ENCODE measurements around the gene SPPL3. TPM values are rescaled to one million over a fixed set of nuclear protein-coding genes. Genes with fewer than 3 reads are reported as not detected.

The SPPL3 gene
- total RNA-seq, 1 donor from 2014 or later: 22.3 TPM

DNA sequence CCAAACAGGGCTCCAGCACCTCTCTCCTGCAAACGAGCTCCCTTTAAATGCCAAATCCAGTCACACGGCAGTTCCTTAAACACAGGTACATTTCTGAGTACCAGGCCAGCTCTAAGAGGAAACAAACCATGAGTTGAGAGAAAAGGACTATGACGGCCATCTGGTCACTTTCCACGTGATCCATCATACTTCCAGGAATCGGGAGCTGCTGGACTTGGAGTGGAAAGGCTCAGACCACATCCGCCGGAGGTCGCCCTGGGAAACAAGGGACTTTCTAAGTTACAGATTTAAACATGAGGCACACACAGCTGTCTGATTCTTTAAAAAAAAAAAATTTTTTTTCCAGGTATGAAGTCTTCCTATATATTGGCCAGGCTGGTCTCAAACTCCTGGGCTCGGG, 139.3 kb downstream of the SPPL3 start:
- H3K4me3 ChIP-seq (ENCODE audit: low read depth, low read length): no peak overlapping the region
- H3K27me3 ChIP-seq (ENCODE audit: control insufficient read depth, insufficient read depth, low read length): no peaks in the 10 kb centered on the region
- TF ChIP-seq, protein P1, sequence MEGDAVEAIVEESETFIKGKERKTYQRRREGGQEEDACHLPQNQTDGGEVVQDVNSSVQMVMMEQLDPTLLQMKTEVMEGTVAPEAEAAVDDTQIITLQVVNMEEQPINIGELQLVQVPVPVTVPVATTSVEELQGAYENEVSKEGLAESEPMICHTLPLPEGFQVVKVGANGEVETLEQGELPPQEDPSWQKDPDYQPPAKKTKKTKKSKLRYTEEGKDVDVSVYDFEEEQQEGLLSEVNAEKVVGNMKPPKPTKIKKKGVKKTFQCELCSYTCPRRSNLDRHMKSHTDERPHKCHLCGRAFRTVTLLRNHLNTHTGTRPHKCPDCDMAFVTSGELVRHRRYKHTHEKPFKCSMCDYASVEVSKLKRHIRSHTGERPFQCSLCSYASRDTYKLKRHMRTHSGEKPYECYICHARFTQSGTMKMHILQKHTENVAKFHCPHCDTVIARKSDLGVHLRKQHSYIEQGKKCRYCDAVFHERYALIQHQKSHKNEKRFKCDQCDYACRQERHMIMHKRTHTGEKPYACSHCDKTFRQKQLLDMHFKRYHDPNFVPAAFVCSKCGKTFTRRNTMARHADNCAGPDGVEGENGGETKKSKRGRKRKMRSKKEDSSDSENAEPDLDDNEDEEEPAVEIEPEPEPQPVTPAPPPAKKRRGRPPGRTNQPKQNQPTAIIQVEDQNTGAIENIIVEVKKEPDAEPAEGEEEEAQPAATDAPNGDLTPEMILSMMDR (IDR thresholded peaks at IDR 0.05; ENCODE audit: insufficient read depth, low read length, poor library complexity, severe bottlenecking): no peak
- no peaks in the 10 kb centered on the region for H3K36me3 ChIP-seq (ENCODE audit: control insufficient read depth, insufficient read depth, low read length)
- DNase-seq (ENCODE audit: low read depth): no peak

DNA sequence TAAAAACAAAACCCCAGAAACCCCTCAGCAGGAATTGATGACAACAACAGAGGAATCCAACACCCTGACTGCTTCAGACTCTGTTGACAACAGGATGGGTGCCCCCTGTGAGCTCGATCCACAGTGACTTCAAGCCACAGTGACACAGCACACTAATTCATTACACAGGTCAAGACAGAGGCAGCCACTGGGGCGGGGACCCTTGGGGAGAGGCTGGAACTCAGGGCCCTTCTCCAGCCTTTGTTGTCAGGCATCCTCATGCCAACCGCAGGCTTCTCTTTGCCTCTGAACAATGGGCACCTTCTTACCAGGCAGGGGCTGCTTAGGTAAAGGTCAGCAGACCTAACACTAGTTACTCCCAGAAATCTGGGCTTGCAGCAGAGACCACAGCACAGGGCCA, 140.9 kb downstream of the SPPL3 start:
- H3K27me3 ChIP-seq (ENCODE audit: control insufficient read depth, insufficient read depth, low read length): no peaks in the 10 kb centered on the region
- no peak overlapping the region for H3K4me3 ChIP-seq (ENCODE audit: low read depth, low read length)
- H3K36me3 ChIP-seq (ENCODE audit: control insufficient read depth, insufficient read depth, low read length): no peaks in the 10 kb centered on the region
- DNase-seq (ENCODE audit: low read depth): no peak
- TF ChIP-seq, protein P1 (IDR thresholded peaks at IDR 0.05; ENCODE audit: insufficient read depth, low read length, poor library complexity, severe bottlenecking): no peak

DNA sequence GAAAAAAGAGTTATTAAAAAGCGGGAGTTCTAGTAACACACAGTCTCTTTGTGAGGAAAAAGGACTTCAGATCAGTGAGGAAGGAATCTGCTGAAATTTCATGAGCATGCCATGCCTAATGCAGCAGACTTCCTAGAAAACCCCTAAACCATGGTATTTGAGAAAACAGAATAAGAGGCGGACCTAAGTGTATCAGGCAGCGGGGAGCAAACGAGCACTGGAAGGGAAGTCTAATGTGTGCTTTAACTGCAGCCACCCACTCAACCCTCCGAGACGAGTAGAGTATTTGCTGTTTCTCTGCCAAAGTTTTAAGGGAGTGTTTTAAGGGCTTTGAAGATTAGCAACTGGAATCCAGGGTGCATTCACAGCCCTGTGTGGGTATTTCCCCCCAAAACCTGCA, 142.1 kb downstream of the SPPL3 start:
- no peak overlapping the region for H3K4me3 ChIP-seq (ENCODE audit: low read depth, low read length)
- H3K27me3 ChIP-seq (ENCODE audit: control insufficient read depth, insufficient read depth, low read length): no peaks in the 10 kb centered on the region
- TF ChIP-seq, protein P1 (IDR thresholded peaks at IDR 0.05; ENCODE audit: insufficient read depth, low read length, poor library complexity, severe bottlenecking): no peak
- no peak for DNase-seq (ENCODE audit: low read depth)
- H3K36me3 ChIP-seq (ENCODE audit: control insufficient read depth, insufficient read depth, low read length): no peaks in the 10 kb centered on the region

DNA sequence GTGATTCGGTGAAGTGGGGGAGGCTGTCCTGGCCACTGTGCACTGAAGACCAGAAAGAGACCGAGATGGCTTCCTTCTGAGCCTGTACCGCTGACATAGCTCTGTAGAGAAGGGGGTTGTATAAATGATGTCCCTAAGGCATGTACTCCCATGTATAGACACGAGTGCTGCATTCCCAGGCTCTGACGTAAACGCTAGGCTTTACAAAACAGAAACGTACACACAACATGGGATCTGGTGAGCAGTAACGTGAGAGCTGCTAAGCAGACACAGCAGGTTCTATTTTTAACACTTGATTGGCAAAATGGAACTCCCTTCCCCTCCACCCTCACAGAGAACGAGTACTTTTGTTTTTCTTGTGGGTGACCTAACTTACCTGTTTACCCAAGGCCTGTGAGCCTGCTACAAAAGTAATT, 142.6 kb downstream of the SPPL3 start:
- no peaks in the 10 kb centered on the region for H3K36me3 ChIP-seq (ENCODE audit: control insufficient read depth, insufficient read depth, low read length)
- H3K4me3 ChIP-seq (ENCODE audit: low read depth, low read length): no peak overlapping the region
- DNase-seq (ENCODE audit: low read depth): peak; percentile 60

DNA sequence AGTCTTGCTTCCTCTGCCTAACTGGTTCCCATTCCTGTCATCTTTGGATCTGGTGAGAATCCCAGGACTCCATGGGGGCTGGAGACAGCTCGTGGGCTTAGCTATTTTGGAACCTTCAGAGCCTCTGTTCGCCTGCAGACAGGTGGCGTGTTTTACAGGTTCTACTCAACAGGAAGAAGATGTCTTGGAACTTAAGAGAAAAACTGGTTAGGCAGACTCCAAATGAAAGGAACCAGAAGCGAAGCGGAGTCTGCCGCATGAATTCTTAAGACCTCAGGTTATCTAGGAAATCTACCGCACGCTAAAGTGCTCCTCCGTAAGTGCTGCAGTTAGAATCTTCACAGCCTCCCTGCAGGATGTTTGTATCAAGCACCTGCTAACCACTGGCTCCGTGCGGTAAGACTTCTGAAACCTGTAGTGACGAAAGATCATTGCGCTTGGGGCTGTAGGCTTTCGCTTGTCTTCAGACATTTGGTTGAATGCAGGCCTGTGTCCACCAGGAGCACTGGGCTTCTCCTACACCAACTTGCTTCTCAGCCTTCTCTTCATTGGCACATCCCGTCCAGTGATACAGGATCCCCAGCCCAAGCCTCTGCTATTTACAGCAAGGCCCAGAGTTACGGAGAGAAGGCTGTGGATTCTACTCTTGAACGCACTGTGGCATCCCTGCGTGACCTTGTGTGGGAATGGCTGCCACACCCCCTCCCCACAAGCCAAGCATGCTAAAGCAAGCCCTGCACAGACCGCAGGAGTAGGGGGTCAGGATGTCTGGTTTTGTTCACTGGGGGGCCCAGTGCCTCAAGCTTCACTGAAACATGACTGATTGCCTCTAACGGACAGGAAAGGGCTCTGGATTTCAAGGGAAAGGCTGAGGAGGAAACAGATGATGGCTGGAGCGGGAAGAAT, 143.6 kb downstream of the SPPL3 start:
- H3K27me3 ChIP-seq (ENCODE audit: control insufficient read depth, insufficient read depth, low read length): no peaks in the 10 kb centered on the region
- no peak for DNase-seq (ENCODE audit: low read depth)
- no peaks in the 10 kb centered on the region for H3K36me3 ChIP-seq (ENCODE audit: control insufficient read depth, insufficient read depth, low read length)
- H3K4me3 ChIP-seq (ENCODE audit: low read depth, low read length): no peak overlapping the region
- TF ChIP-seq, protein P1 (IDR thresholded peaks at IDR 0.05; ENCODE audit: insufficient read depth, low read length, poor library complexity, severe bottlenecking): no peak

More for the DNA sequence above, 142.6 kb downstream of the SPPL3 start:
- no peaks in the 10 kb centered on the region for H3K27me3 ChIP-seq (ENCODE audit: control insufficient read depth, insufficient read depth, low read length)
- TF ChIP-seq, protein P1 (IDR thresholded peaks at IDR 0.05; ENCODE audit: insufficient read depth, low read length, poor library complexity, severe bottlenecking): no peak

Data from kidney epithelial cell (primary cell).